ENCODE measurements around the gene VAMP3. TPM values are rescaled to one million over a fixed set of nuclear protein-coding genes. Genes with fewer than 3 reads are reported as not detected.

The VAMP3 gene
- polyA plus RNA-seq, 1 donor (not counting 4 experiments of a cell fraction or from before 2014, with no cell fraction given), result 219 TPM

- Histone ChIP-seq H3K4me1 (ENCODE audit: control insufficient read depth, extremely low read depth, insufficient read depth, low read length) (no peaks in the 10 kb centered on the region), H3K9me1 (ENCODE audit: control insufficient read depth, extremely low read depth, insufficient read depth, low read length) (no peaks in the 10 kb centered on the region), H3K79me2 (ENCODE audit: control insufficient read depth, insufficient read depth, low read length) (no peaks in the 10 kb centered on the region), H3K4me2 (ENCODE audit: control insufficient read depth, extremely low read depth, insufficient read depth, low read depth, low read length) (no peak overlapping the region), H3K9ac (ENCODE audit: control insufficient read depth, extremely low read depth, insufficient read depth, low read length) (no peak overlapping the region), H4K20me1 (ENCODE audit: control insufficient read depth, extremely low read depth, insufficient read depth, low read length) (no peaks in the 10 kb centered on the region), H2AFZ (ENCODE audit: control insufficient read depth, low read length) (no peak overlapping the region), H3K9me3 (ENCODE audit: control insufficient read depth, low read depth, low read length) (no peaks in the 10 kb centered on the region), H3K36me3 (ENCODE audit: control insufficient read depth in 2 of 2, extremely low read depth in 1 of 2, insufficient read depth in 2 of 2, low read length in 2 of 2) (no peaks in the 10 kb centered on the region), H3K27me3 (ENCODE audit: control insufficient read depth, extremely low read depth, insufficient read depth, low read length) (no peaks in the 10 kb centered on the region), H3K27ac (ENCODE audit: control insufficient read depth, insufficient read depth, low read length) (no peak overlapping the region), H3K4me3 (ENCODE audit: control insufficient read depth in 2 of 3, extremely low read depth in 1 of 3, insufficient read depth in 2 of 3, low read depth in 1 of 3, low read length in 3 of 3) (no peak overlapping the region)
- FAIRE-seq, result no peak
- TF ChIP-seq EZH2 (IDR thresholded peaks at IDR 0.05; ENCODE audit: low read length), result no peak
- no peak for TF ChIP-seq CTCF (optimal IDR thresholded peaks at IDR 0.05 in 1 of 3, IDR thresholded peaks at IDR 0.05 in 1 of 3, conservative IDR thresholded peaks at IDR 0.05 in 1 of 3; ENCODE audit: extremely low read depth in 1 of 3, insufficient read depth in 2 of 3, low read length in 3 of 3)
- DNase-seq (ENCODE audit: low read depth, low spot score), result no peak
- dilution Hi-C loops (cut with MboI; ENCODE audit: extremely low pct_ligation_motif_present, low sequenced_read_pairs), result no loop called here
Measured at GRCh38 chr1:7732331-7732730, 38.8 kb upstream of the VAMP3 start.

- dilution Hi-C loops (cut with MboI; ENCODE audit: extremely low pct_ligation_motif_present, low sequenced_read_pairs), result no loop called here
- no peak overlapping the region for H2AFZ ChIP-seq (ENCODE audit: control insufficient read depth, low read length)
- H3K79me2 ChIP-seq (ENCODE audit: control insufficient read depth, insufficient read depth, low read length), result no peaks in the 10 kb centered on the region
- H3K4me2 ChIP-seq (ENCODE audit: control insufficient read depth, extremely low read depth, insufficient read depth, low read depth, low read length), result no peak overlapping the region
- H3K4me3 ChIP-seq (ENCODE audit: control insufficient read depth in 2 of 3, extremely low read depth in 1 of 3, insufficient read depth in 2 of 3, low read depth in 1 of 3, low read length in 3 of 3), result no peak overlapping the region
- no peaks in the 10 kb centered on the region for H3K36me3 ChIP-seq (ENCODE audit: control insufficient read depth in 2 of 2, extremely low read depth in 1 of 2, insufficient read depth in 2 of 2, low read length in 2 of 2)
- no peak overlapping the region for H3K9ac ChIP-seq (ENCODE audit: control insufficient read depth, extremely low read depth, insufficient read depth, low read length)
- H3K9me3 ChIP-seq (ENCODE audit: control insufficient read depth, low read depth, low read length), result no peaks in the 10 kb centered on the region
- no peak overlapping the region for H3K27ac ChIP-seq (ENCODE audit: control insufficient read depth, insufficient read depth, low read length)
- FAIRE-seq (no peak), DNase-seq (ENCODE audit: low read depth, low spot score) (no peak)
- TF ChIP-seq CTCF (optimal IDR thresholded peaks at IDR 0.05 in 1 of 3, IDR thresholded peaks at IDR 0.05 in 1 of 3, conservative IDR thresholded peaks at IDR 0.05 in 1 of 3; ENCODE audit: extremely low read depth in 1 of 3, insufficient read depth in 2 of 3, low read length in 3 of 3) (no peak), EZH2 (IDR thresholded peaks at IDR 0.05; ENCODE audit: low read length) (no peak)
- no peaks in the 10 kb centered on the region for H3K4me1 ChIP-seq (ENCODE audit: control insufficient read depth, extremely low read depth, insufficient read depth, low read length)
- H4K20me1 ChIP-seq (ENCODE audit: control insufficient read depth, extremely low read depth, insufficient read depth, low read length), result no peaks in the 10 kb centered on the region
- H3K27me3 ChIP-seq (ENCODE audit: control insufficient read depth, extremely low read depth, insufficient read depth, low read length), result no peaks in the 10 kb centered on the region
- H3K9me1 ChIP-seq (ENCODE audit: control insufficient read depth, extremely low read depth, insufficient read depth, low read length), result no peaks in the 10 kb centered on the region
Measured at GRCh38 chr1:7733276-7733675, 37.8 kb upstream of the VAMP3 start.
